Neural cell (in vitro differentiated cells): Measurements from ENCODE around the gene UBE3D. TPM values are rescaled to one million over a fixed set of nuclear protein-coding genes. Genes with fewer than 3 reads are reported as not detected.

Experiments used
- H2AFZ ChIP-seq: fragments of 200-600, 300-800 bp; sonication (generic), shearing (Covaris generic); 2 replicates; pipeline ENCODE4 v1.6.0; 2014; ENCODE audit warnings: low read depth, mild to moderate bottlenecking, antibody characterized with exemption, low read length, moderate library complexity
- H3F3A ChIP-seq: fragments of 200-600 bp; shearing (Covaris generic); 2 replicates; pipeline ENCODE4 v1.6.1; 2016; ENCODE audit warnings: mild to moderate bottlenecking, moderate library complexity, mixed read lengths, antibody characterized with exemption, low read length; ENCODE audit not compliant: insufficient read depth, poor library complexity, severe bottlenecking
- H3K27ac ChIP-seq: fragments of 200-600, 300-800 bp; sonication (generic), shearing (Covaris generic); 2 replicates; pipeline ENCODE4 v1.5.1; 2014; ENCODE audit warnings: mild to moderate bottlenecking, low read length, moderate library complexity
- H3K27me3 ChIP-seq: fragments of 300-800, 200-600 bp; sonication (generic), shearing (Covaris generic); 2 replicates; pipeline ENCODE4 v1.6.0; 2014; ENCODE audit warnings: mild to moderate bottlenecking, low read depth, low read length, moderate library complexity; ENCODE audit not compliant: insufficient read depth
- H3K36me3 ChIP-seq: fragments of 300-800, 200-600 bp; sonication (generic), shearing (Covaris generic); 2 replicates; pipeline ENCODE4 v1.5.1; 2014; ENCODE audit warnings: mild to moderate bottlenecking, antibody characterized with exemption, low read length, moderate library complexity; ENCODE audit not compliant: insufficient read depth
- H3K4me2 ChIP-seq: fragments of 300-800, 200-600 bp; sonication (generic), shearing (Covaris generic); 2 replicates; pipeline ENCODE4 v1.6.0; 2014; ENCODE audit warnings: mild to moderate bottlenecking, low read length
- H3K4me3 ChIP-seq: fragments of 300-800, 200-600 bp; sonication (generic), shearing (Covaris generic); 2 replicates; pipeline ENCODE4 v1.5.1; 2014; ENCODE audit warnings: mild to moderate bottlenecking, low read length, moderate library complexity
- H3K79me2 ChIP-seq: fragments of 200-600 bp; shearing (Covaris generic); replicated peaks from 2 replicates; pipeline ENCODE4 v1.6.0; 2014; ENCODE audit warnings: mild to moderate bottlenecking, low read length, moderate library complexity; ENCODE audit not compliant: insufficient read depth
- H3K9ac ChIP-seq: fragments of 300-800, 200-600 bp; sonication (generic), shearing (Covaris generic); 2 replicates; pipeline ENCODE4 v1.6.1; 2016; ENCODE audit warnings: mild to moderate bottlenecking, low read length, mixed read lengths
- H3K9me2 ChIP-seq: fragments of 200-600 bp; shearing (Covaris generic); 2 replicates; pipeline ENCODE4 v1.6.1; 2016; ENCODE audit warnings: mild to moderate bottlenecking, low read length, mixed read lengths; ENCODE audit not compliant: insufficient read depth
- H3K9me3 ChIP-seq: fragments of 200-600, 300-800 bp; sonication (generic), shearing (Covaris generic); 2 replicates; pipeline ENCODE4 v1.6.1; 2016; ENCODE audit warnings: mild to moderate bottlenecking, mixed run types, low read length, moderate library complexity, mixed read lengths
- H4K20me1 ChIP-seq: fragments of 200-600 bp; shearing (Covaris generic); 2 replicates; pipeline ENCODE4 v1.6.1; 2016; ENCODE audit warnings: mild to moderate bottlenecking, mixed run types; ENCODE audit not compliant: insufficient read depth
- EP300 ChIP-seq: fragments of 450-650 bp; conservative IDR thresholded peaks from 2 replicates; pipeline ENCODE4 v1.6.1; 2014; ENCODE audit warnings: antibody characterized with exemption, mild to moderate bottlenecking, moderate library complexity; ENCODE audit not compliant: poor library complexity, severe bottlenecking
- EZH2 ChIP-seq: fragments of 200-600, 300-800 bp; shearing (Covaris generic), sonication (generic); IDR thresholded peaks from 2 replicates; pipeline ENCODE4 v1.6.1; 2014; ENCODE audit warnings: antibody characterized with exemption, low read length, borderline replicate concordance, mild to moderate bottlenecking; ENCODE audit not compliant: insufficient read depth, poor library complexity, severe bottlenecking
- MXI1 ChIP-seq: fragments of 450-650 bp; conservative IDR thresholded peaks from 2 replicates; pipeline ENCODE4 v1.6.1; 2014; ENCODE audit warnings: antibody characterized with exemption, mild to moderate bottlenecking; ENCODE audit not compliant: poor library complexity, severe bottlenecking
- POLR2AphosphoS5 ChIP-seq: IDR thresholded peaks from 2 replicates; pipeline ENCODE4 v1.6.1; 2012
- RAD21 ChIP-seq: fragments of 450-650 bp; conservative IDR thresholded peaks from 2 replicates; pipeline ENCODE4 v1.6.1; 2014; ENCODE audit warnings: antibody characterized with exemption, mild to moderate bottlenecking, moderate library complexity
- REST ChIP-seq: IDR thresholded peaks from 2 replicates; pipeline ENCODE4 v1.6.1; 2012; ENCODE audit warnings: borderline replicate concordance
- SMC3 ChIP-seq: fragments of 450-650 bp; conservative IDR thresholded peaks from 2 replicates; pipeline ENCODE4 v1.6.1; 2014; ENCODE audit warnings: antibody characterized with exemption, mild to moderate bottlenecking, moderate library complexity; ENCODE audit not compliant: poor library complexity
- TAF1 ChIP-seq: IDR thresholded peaks from 2 replicates; pipeline ENCODE4 v1.6.1; 2012; ENCODE audit warnings: low read depth
- polyA plus RNA-seq: library from polyadenylated mRNA; depleted of rRNA; stranded (reverse); fragments of >200 nt; gene quantifications from 2 replicates; pipeline ENCODE4 v1.2.3, GENCODE V29; 2014

Gene UBE3D
- polyA plus RNA-seq, 1 donor from 2014 or later = 11.6 TPM

- Histone ChIP-seq H3K79me2 (no peaks in the 10 kb centered on the region), H3K27ac (no peak overlapping the region), H4K20me1 (no peaks in the 10 kb centered on the region), H3K9me3 (no peaks in the 10 kb centered on the region), H2AFZ (no peak overlapping the region), H3K4me3 (no peak overlapping the region), H3K9ac (no peak overlapping the region), H3K9me2 (no peaks in the 10 kb centered on the region), H3K4me2 (no peak overlapping the region), H3K27me3 (no peaks in the 10 kb centered on the region), H3K36me3 (no peaks in the 10 kb centered on the region), H3F3A (no peaks in the 10 kb centered on the region)
- TF ChIP-seq SMC3 = no peak
- TF ChIP-seq POLR2AphosphoS5 = no peak
Observed at GRCh38 chr6:82872185-82872584, 193.5 kb downstream of the UBE3D start.

GRCh38 chr6:82870582-82871172 lies 195.0 kb downstream of the UBE3D start:
- Histone ChIP-seq H3K27ac (no peak overlapping the region), H3K27me3 (no peaks in the 10 kb centered on the region), H4K20me1 (no peaks in the 10 kb centered on the region), H3F3A (no peaks in the 10 kb centered on the region), H3K9me2 (no peaks in the 10 kb centered on the region), H2AFZ (no peak overlapping the region), H3K9me3 (no peaks in the 10 kb centered on the region), H3K36me3 (no peaks in the 10 kb centered on the region), H3K9ac (no peak overlapping the region), H3K4me2 (no peak overlapping the region), H3K4me3 (no peak overlapping the region), H3K79me2 (no peaks in the 10 kb centered on the region)
- no peak for TF ChIP-seq EP300

DNA sequence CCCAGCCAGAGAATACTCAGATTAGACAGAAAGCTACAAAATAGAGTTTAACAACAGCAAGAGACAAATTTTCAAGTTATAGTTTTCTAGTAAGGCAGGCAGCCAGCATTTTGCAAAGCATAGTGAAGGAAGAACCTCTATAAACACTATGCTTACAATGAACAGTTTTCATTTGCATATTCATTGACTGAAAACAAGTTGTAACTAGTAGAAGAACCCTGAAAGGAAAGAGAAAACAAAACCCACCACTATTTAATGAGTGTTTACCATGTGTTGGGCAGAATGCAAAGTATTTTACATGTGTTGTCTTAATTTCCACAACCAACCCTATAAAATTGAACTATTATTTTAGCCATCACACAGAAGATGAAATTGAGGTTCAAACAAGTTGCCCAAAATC lies 196.1 kb downstream of the UBE3D start:
- Histone ChIP-seq H4K20me1 (no peaks in the 10 kb centered on the region), H3K4me3 (no peak overlapping the region), H3K4me2 (no peak overlapping the region), H3K27me3 (no peaks in the 10 kb centered on the region), H3K9ac (no peak overlapping the region), H3K9me3 (no peaks in the 10 kb centered on the region), H3K36me3 (no peaks in the 10 kb centered on the region), H3K27ac (no peak overlapping the region), H3K79me2 (no peaks in the 10 kb centered on the region), H3F3A (no peaks in the 10 kb centered on the region), H2AFZ (no peak overlapping the region), H3K9me2 (no peaks in the 10 kb centered on the region)
- TF ChIP-seq MXI1 (no peak), REST (no peak), RAD21 (no peak)

DNA sequence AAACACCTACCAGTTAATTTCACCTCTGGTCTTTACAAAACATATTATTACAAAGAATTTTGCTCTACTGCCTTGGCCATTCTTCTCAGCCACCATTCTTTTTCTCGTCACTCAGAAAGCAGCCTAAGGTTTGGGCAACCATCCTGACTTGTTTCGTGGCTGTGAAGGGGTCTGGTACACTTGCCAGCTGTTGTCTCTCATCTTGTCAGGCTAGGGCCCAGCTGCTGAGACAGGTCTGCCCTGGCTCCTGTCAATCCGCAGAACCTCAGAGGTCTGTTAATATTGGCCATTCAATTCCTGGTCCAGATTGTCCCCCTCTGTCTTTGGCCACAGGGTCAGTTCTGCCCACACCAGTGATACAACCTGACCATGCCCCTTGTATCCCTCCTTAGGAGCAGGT lies 197.7 kb downstream of the UBE3D start:
- no peak for TF ChIP-seq TAF1
- no peak for TF ChIP-seq RAD21
- no peak for TF ChIP-seq EZH2
- TF ChIP-seq SMC3 = no peak
- TF ChIP-seq POLR2AphosphoS5 = no peak
- H3K9ac ChIP-seq = no peak overlapping the region
- no peaks in the 10 kb centered on the region for H3K27me3 ChIP-seq
- no peak overlapping the region for H3K27ac ChIP-seq
- no peaks in the 10 kb centered on the region for H3F3A ChIP-seq
- no peak overlapping the region for H2AFZ ChIP-seq
- no peaks in the 10 kb centered on the region for H3K9me3 ChIP-seq
- H3K4me2 ChIP-seq = no peak overlapping the region
- H3K4me3 ChIP-seq = no peak overlapping the region
- no peaks in the 10 kb centered on the region for H3K9me2 ChIP-seq
- H4K20me1 ChIP-seq = no peaks in the 10 kb centered on the region
- H3K36me3 ChIP-seq = no peaks in the 10 kb centered on the region
- H3K79me2 ChIP-seq = no peaks in the 10 kb centered on the region
